Neural progenitor cell (in vitro differentiated cells): ENCODE results near the gene GBF1. TPM values are rescaled to one million over a fixed set of nuclear protein-coding genes. Genes with fewer than 3 reads are reported as not detected.

Source experiments
- DNase-seq: peaks from one replicate; pipeline ENCODE4 v3.0.0-alpha.2; 2016; ENCODE audit warnings: low spot score
- H2AFZ ChIP-seq: fragments of 200-600 bp; sonication (generic); replicated peaks from 2 replicates; pipeline ENCODE4 v1.6.1; 2016; ENCODE audit warnings: antibody characterized with exemption
- H3F3A ChIP-seq: fragments of 200-600 bp; sonication (generic); 2 replicates; pipeline ENCODE4 v1.6.1; 2016; ENCODE audit warnings: antibody characterized with exemption, low read depth
- H3K27ac ChIP-seq: fragments of 200-600 bp; sonication (generic); 2 replicates; pipeline ENCODE4 v1.5.1; 2016; ENCODE audit warnings: mild to moderate bottlenecking
- H3K27me3 ChIP-seq: fragments of 200-600 bp; sonication (generic); 2 replicates; pipeline ENCODE4 v1.6.1; 2016; ENCODE audit warnings: mild to moderate bottlenecking, moderate library complexity
- H3K36me3 ChIP-seq: fragments of 200-600 bp; sonication (generic); 2 replicates; pipeline ENCODE4 v1.5.1; 2016
- H3K4me1 ChIP-seq: fragments of 200-600 bp; sonication (generic); 2 replicates; pipeline ENCODE4 v1.6.1; 2016; ENCODE audit warnings: mixed run types
- H3K4me2 ChIP-seq: fragments of 200-600 bp; sonication (generic); 2 replicates; pipeline ENCODE4 v1.6.1; 2016
- H3K4me3 ChIP-seq: fragments of 200-600 bp; sonication (generic); 2 replicates; pipeline ENCODE4 v1.5.1; 2016
- H3K79me2 ChIP-seq: fragments of 200-600 bp; sonication (generic); 2 replicates; pipeline ENCODE4 v1.6.1; 2016; ENCODE audit warnings: low read depth
- H3K9ac ChIP-seq: fragments of 200-600 bp; sonication (generic); 2 replicates; pipeline ENCODE4 v1.6.1; 2016
- H3K9me3 ChIP-seq: fragments of 200-600 bp; sonication (generic); 2 replicates; pipeline ENCODE4 v1.5.1; 2016; ENCODE audit warnings: low read depth
- H4K20me1 ChIP-seq: fragments of 200-600 bp; sonication (generic); 2 replicates; pipeline ENCODE4 v1.6.1; 2016; ENCODE audit warnings: low read depth
- H3K27ac Mint-ChIP-seq: 3 replicates; pipeline ENCODE4 v1.8.0; 2021; ENCODE audit warnings: mixed read lengths
- H3K27me3 Mint-ChIP-seq: 2 replicates; pipeline ENCODE4 v1.8.0; 2022; ENCODE audit warnings: low read depth, mild to moderate bottlenecking, inconsistent platforms, moderate library complexity, mixed read lengths; ENCODE audit not compliant: insufficient read depth
- H3K36me3 Mint-ChIP-seq: 3 replicates; pipeline ENCODE4 v1.8.0; 2021; ENCODE audit warnings: mixed read lengths
- H3K4me1 Mint-ChIP-seq: 3 replicates; pipeline ENCODE4 v1.8.0; 2021; ENCODE audit warnings: mixed read lengths
- H3K4me3 Mint-ChIP-seq: 3 replicates; pipeline ENCODE4 v1.8.0; 2021; ENCODE audit warnings: mild to moderate bottlenecking, moderate library complexity, mixed read lengths
- H3K9me3 Mint-ChIP-seq: 3 replicates; pipeline ENCODE4 v1.8.0; 2020; ENCODE audit warnings: mixed read lengths
- CTCF ChIP-seq: fragments of 200-600 bp; sonication (generic); IDR thresholded peaks from 2 replicates; pipeline ENCODE4 v1.5.1; 2017; ENCODE audit warnings: antibody characterized with exemption, mild to moderate bottlenecking
- EZH2 ChIP-seq: fragments of 200-600 bp; sonication (generic); IDR thresholded peaks from 2 replicates; pipeline ENCODE4 v1.6.1; 2017; ENCODE audit warnings: antibody characterized with exemption, mild to moderate bottlenecking, moderate library complexity
- EZH2phosphoT487 ChIP-seq: fragments of 200-600 bp; sonication (generic); IDR thresholded peaks from 2 replicates; pipeline ENCODE4 v1.6.1; 2017; ENCODE audit warnings: antibody characterized with exemption
- total RNA-seq: library from RNA; depleted of rRNA; stranded (reverse); fragments of >200 nt; gene quantifications from 2 replicates; pipeline ENCODE4 v1.2.3, GENCODE V29; 2015; ENCODE audit warnings: low replicate concordance

Gene GBF1
- total RNA-seq, 1 donor from 2014 or later = 23.5 TPM

- no peaks in the 10 kb centered on the region for H3K36me3 ChIP-seq
- no peaks in the 10 kb centered on the region for H3K79me2 ChIP-seq
- no peak overlapping the region for H2AFZ ChIP-seq
- no peaks in the 10 kb centered on the region for H3K27me3 ChIP-seq
- no peak overlapping the region for H3K4me2 ChIP-seq
- peaks cover 8% of the 10 kb centered on the region for H4K20me1 ChIP-seq
- no peaks in the 10 kb centered on the region for H3K27me3 Mint-ChIP-seq
- peaks cover 5% of the 10 kb centered on the region for H3F3A ChIP-seq
- TF ChIP-seq EZH2phosphoT487 (no peak), CTCF (no peak), EZH2 (no peak)
- H3K4me1 ChIP-seq = no peaks in the 10 kb centered on the region
- H3K27ac ChIP-seq = no peak overlapping the region
- no peak overlapping the region for H3K4me3 ChIP-seq
- H3K9me3 ChIP-seq = no peaks in the 10 kb centered on the region
- DNase-seq = no peak
- H3K4me3 Mint-ChIP-seq = no peak overlapping the region
- no peak overlapping the region for H3K27ac Mint-ChIP-seq
- peaks cover 4% of the 10 kb centered on the region for H3K36me3 Mint-ChIP-seq
- no peak overlapping the region for H3K9ac ChIP-seq
- no peaks in the 10 kb centered on the region for H3K9me3 Mint-ChIP-seq
- peaks cover 7% of the 10 kb centered on the region for H3K4me1 Mint-ChIP-seq
These were observed 39.8 kb downstream of the GBF1 start for GRCh38 chr10:102285133-102285532.

GRCh38 chr10:102286216-102286615 lies 40.9 kb downstream of the GBF1 start:
- no peak for TF ChIP-seq CTCF
- TF ChIP-seq EZH2phosphoT487 = no peak
- TF ChIP-seq EZH2 = no peak
- Histone ChIP-seq H3F3A (no peaks in the 10 kb centered on the region), H3K4me3 (no peak overlapping the region), H3K36me3 (no peaks in the 10 kb centered on the region), H3K9me3 (no peaks in the 10 kb centered on the region), H4K20me1 (peaks cover 6% of the 10 kb centered on the region), H3K27me3 (no peaks in the 10 kb centered on the region), H3K9ac (no peak overlapping the region), H2AFZ (no peak overlapping the region), H3K27ac (no peak overlapping the region), H3K4me2 (no peak overlapping the region), H3K4me1 (no peaks in the 10 kb centered on the region), H3K79me2 (no peaks in the 10 kb centered on the region)
- Mint-ChIP-seq H3K4me1 (peaks cover 3% of the 10 kb centered on the region), H3K36me3 (peaks cover 4% of the 10 kb centered on the region), H3K27me3 (no peaks in the 10 kb centered on the region), H3K4me3 (no peak overlapping the region), H3K9me3 (no peaks in the 10 kb centered on the region), H3K27ac (no peak overlapping the region)
- no peak for DNase-seq

- Histone ChIP-seq H3K9me3 (no peaks in the 10 kb centered on the region), H3K4me3 (no peak overlapping the region), H3K4me2 (no peak overlapping the region), H3K79me2 (no peaks in the 10 kb centered on the region), H3K27me3 (no peaks in the 10 kb centered on the region), H3F3A (no peaks in the 10 kb centered on the region), H3K4me1 (no peaks in the 10 kb centered on the region), H4K20me1 (peaks cover 10% of the 10 kb centered on the region), H3K36me3 (no peaks in the 10 kb centered on the region), H3K27ac (no peak overlapping the region), H3K9ac (no peak overlapping the region), H2AFZ (no peak overlapping the region)
- Mint-ChIP-seq H3K4me1 (peaks cover 3% of the 10 kb centered on the region), H3K9me3 (no peaks in the 10 kb centered on the region), H3K27me3 (peaks cover 2% of the 10 kb centered on the region), H3K27ac (no peak overlapping the region), H3K36me3 (peaks cover 4% of the 10 kb centered on the region), H3K4me3 (no peak overlapping the region)
- TF ChIP-seq CTCF = no peak
- no peak for TF ChIP-seq EZH2
- TF ChIP-seq EZH2phosphoT487 = no peak
- no peak for DNase-seq
These were observed 42.2 kb downstream of the GBF1 start for GRCh38 chr10:102287538-102287937.
